NCI-H128 (cell line): ENCODE data around the gene MCF2L.
"Not testable (repeated sequence)": the region's sequence is repeated elsewhere in the genome, so short reads cannot be mapped to it uniquely, and the experiment has no call there.

Source experiments
- DNase-seq: peaks from one replicate; lab custom pipeline; 2025; ENCODE audit not compliant: unreplicated experiment; lab: John Stamatoyannopoulos, UW

MCF2L gene

DNA sequence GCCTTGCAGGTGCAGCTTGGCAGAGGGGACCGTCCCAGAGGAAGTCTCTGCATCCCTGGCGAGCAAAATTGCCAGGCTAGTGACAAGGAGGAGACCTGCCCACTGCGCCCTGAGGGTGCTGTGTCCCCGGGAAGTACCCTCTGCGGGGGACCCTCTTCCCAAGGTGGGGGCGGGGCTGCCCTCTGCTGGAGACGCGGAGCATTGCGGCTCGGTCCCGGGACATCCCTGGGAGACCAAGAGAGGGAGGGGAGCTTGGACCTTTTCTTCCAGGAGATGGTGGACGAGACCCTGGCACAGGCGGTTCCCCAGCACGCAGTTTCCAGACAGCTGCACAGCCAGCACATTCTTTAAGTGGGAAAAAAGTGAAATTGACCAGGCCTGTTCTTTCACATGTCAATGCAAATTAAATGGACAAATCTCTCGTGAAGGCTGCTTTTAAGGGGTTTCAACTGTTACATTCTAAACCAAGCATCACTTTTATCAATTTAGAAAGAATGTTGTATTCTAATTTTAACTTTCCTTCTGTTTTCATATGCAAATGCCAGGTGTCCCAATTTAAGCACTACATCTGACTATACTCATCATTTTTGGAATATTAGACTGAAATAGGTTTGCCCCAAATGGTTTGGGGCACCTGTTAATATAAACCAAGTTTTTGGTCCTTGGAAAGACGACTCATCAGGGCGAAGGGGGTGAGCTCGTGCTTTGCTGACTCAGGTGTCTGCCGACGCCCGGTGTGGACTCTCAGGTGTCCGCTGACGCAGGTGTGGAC is 60.7 kb downstream of the MCF2L start:
- no peak for DNase-seq

DNA sequence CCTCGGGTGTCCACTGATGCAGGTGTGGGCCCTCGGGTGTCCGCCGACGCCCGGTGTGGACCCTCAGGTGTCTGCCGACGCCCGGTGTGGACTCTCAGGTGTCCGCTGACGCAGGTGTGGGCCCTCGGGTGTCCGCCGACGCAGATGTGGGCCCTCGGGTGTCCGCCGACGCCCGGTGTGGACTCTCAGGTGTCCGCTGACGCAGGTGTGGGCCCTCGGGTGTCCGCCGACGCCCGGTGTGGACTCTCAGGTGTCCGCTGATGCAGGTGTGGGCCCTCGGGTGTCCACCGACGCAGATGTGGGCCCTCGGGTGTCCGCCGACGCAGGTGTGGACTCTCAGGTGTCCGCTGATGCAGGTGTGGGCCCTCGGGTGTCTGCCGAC is 61.2 kb downstream of the MCF2L start:
- not testable (repeated sequence) for DNase-seq

GRCh38 chr13:113031465-113031864 is 62.5 kb downstream of the MCF2L start:
- no peak for DNase-seq

DNA sequence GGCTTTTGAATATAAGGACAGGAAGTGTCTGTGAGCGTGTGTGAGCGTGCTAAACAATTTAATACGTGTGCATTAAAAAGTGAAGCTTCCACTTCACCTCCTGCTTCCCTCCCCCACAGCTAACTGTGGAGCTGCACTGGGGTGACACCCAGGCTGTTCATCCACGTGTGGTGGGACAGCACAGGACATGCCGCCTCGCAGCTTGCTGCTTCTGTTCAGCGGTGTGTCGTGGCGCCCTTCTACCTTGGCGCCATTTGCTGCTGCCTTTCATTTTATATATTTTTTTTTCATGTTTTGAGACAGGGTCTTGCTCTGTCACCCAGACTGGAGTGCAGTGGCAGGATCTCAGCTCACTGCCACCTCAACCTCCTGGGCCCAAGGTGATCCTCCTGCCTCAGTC is 63.3 kb downstream of the MCF2L start:
- no peak for DNase-seq

- no peak for DNase-seq
These were observed 64.2 kb downstream of the MCF2L start for GRCh38 chr13:113033054-113033850.

GRCh38 chr13:113034451-113035212 is 65.6 kb downstream of the MCF2L start:
- no peak for DNase-seq

GRCh38 chr13:113035213-113035800 is 66.3 kb downstream of the MCF2L start:
- DNase-seq, result no peak

DNA sequence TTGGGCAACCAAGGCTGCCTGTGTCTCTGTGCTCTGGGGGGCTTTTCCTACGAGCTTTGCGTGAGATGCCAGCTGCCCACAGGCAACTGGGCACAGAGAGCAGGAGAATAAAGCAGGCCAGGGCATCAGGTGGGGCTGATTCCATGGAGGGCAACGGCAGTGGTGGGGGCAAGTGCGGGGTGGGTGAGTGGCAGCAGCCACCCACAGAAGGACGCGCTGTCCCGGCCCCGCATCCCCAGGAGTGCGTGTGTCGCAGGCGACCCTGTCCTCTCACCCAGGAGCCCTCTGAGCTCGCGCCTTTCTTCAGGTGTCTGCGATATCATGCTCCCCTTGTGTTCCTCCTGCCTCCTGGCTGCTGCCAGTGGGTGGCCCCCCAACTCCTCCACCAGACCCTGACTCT is 67.4 kb downstream of the MCF2L start:
- DNase-seq, result no peak

GRCh38 chr13:113040031-113040430 is 71.0 kb downstream of the MCF2L start:
- DNase-seq, result no peak

- DNase-seq, result no peak
These were observed 71.7 kb downstream of the MCF2L start for GRCh38 chr13:113040597-113041292.

GRCh38 chr13:113041293-113041690 is 72.3 kb downstream of the MCF2L start:
- no peak for DNase-seq

- DNase-seq, result no peak
These were observed 72.9 kb downstream of the MCF2L start for GRCh38 chr13:113041896-113042295.

DNA sequence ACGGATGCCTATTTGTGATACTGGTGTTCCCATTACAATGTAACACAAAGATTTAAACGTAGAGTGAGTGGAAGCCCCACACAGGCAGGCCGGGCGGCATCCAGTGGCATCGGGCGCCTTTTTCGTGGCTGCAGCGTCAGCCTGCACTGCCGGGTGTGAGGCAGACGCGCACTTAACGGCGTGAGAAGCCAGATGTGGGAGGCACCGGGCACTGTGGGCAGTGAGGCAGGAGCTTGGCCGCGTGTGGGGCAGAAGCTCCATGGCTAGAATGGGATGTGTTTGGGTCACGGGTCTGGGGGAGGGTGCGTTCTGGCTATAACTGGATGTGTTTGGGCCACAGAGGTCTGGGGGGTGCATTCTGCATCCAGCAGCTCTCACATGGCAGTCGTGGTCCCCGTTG is 73.4 kb downstream of the MCF2L start:
- DNase-seq, result no peak

DNA sequence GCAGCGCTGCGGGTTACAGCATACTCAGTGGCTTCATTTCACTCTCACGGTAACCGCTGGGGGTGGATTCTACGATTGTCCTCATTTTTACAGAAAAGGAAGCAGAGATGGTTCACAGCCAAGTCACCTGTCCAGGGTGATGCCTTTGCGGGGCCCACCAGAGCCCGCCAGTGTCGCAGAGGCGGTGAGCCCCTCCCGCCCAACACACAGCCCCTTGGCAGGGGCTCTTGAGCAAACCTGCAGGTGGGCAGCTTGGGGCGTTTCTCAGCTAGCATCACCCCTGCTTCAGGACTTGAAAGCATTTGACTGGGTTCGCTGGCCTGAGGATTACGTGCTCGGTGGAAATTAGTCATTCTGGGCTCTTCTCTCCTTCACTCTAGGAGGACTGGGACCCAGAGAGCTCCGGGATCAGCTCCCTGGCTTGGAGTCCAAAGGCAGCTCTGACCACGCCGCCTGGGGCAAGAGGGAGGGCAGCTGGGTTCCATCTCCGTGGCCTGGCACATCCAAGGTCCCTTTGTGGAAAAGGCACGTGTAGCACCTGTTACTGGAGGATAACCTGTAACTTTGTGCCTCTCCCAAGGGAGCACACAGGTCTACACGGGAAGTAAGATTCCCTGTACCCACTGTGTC is 74.1 kb downstream of the MCF2L start:
- no peak for DNase-seq

DNA sequence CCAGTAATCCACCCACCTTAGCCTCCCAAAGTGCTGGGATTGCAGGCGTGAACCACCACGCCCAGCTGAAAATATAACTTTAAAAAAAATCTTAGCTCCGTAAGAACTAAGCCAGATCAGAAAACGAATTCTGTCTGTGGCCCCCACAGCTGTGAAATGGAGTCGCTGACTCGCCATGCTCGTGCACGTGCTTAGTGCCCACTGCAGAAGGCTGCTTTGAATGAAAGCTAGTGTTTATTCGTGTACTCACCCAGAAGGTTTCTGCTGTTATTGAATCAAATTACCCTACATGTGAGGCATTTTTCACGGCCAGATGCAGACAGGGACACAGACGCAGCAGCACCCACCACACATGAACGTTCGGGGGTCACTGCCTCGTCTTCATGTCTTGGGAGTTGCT is 74.9 kb downstream of the MCF2L start:
- no peak for DNase-seq

- DNase-seq, result no peak
These were observed 75.5 kb downstream of the MCF2L start for GRCh38 chr13:113044391-113045114.

DNA sequence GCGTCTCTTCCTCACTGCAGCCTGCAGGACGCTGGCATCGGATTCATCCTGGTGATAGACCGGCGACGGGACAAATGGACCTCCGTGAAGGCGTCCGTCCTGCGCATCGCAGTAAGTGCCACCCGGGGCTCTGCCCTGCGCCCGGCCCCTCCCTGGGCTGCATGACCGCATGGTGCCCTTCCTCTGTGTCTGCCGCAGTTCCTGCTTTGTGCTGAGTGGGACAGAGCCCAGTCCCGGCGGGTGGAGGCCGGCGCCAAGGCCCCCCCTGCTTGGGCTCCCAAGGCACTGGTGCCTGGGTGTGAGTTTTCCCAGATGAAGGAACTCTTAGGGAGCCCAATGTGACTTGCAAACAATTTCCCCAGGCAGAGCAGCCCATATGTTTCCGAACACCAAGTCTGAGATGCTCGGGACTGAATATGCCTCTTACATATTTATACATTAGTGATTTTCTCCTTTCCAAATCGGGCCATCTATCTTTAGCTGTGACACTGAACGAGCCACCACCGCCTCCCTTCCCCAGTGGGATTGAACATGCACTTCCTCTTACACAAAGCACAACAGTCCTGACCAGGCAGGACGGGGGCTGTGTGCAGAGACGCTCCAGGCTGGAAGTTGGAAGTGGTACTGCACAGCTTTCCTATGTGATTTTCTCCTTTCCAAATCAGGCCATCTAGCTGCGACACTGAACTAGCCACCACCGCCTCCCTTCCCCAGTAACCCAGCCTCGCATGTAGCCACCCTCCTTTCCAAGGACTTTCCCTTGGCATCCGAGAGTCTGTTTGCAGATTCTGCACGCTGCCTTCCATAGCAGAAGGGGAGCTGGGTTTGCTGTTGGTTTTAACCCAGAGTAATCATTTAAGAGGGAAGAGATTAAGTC is 76.5 kb downstream of the MCF2L start:
- DNase-seq, result no peak

GRCh38 chr13:113046128-113046882 is 77.3 kb downstream of the MCF2L start:
- DNase-seq, result no peak
